Measurements from ENCODE around the gene PLA2G4A.
"Not testable (repeated sequence)": the region's sequence is repeated elsewhere in the genome, so short reads cannot be mapped to it uniquely, and the experiment has no call there.

DNA sequence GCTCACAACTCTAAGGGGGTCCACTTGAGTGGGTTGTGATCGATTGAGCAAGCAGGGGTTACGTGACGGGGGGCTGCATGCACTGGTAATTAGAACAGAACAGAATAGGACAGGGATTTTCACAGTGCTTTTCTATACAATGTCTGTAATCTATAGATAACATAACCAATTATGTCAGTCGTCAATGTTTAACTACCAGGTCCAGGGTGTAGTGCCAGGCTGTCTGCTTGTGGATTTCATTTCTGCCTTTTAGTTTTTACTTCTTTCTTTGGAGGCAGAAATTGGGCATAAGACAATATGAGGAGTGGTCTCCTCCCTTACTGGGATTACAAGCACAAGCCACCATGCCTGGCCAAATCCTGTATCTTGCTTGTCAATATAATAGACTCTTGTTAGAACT, 94.1 kb downstream of the PLA2G4A start:
- TF ChIP-seq, protein P1, sequence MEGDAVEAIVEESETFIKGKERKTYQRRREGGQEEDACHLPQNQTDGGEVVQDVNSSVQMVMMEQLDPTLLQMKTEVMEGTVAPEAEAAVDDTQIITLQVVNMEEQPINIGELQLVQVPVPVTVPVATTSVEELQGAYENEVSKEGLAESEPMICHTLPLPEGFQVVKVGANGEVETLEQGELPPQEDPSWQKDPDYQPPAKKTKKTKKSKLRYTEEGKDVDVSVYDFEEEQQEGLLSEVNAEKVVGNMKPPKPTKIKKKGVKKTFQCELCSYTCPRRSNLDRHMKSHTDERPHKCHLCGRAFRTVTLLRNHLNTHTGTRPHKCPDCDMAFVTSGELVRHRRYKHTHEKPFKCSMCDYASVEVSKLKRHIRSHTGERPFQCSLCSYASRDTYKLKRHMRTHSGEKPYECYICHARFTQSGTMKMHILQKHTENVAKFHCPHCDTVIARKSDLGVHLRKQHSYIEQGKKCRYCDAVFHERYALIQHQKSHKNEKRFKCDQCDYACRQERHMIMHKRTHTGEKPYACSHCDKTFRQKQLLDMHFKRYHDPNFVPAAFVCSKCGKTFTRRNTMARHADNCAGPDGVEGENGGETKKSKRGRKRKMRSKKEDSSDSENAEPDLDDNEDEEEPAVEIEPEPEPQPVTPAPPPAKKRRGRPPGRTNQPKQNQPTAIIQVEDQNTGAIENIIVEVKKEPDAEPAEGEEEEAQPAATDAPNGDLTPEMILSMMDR (IDR thresholded peaks at IDR 0.05; ENCODE audit: low read length): not testable (repeated sequence)
- TF ChIP-seq EZH2 (IDR thresholded peaks at IDR 0.05; ENCODE audit: borderline replicate concordance, low read length): not testable (repeated sequence)

Measured in OCI-LY1 (cell line).